ENCODE results near the gene C6orf47.

C6orf47 gene

GRCh38 chr6:31639043-31639442 lies 21.5 kb downstream of the C6orf47 start:
- no peak for FAIRE-seq
- DNase-seq (ENCODE audit: insufficient read length, low spot score) = no peak

GRCh38 chr6:31636698-31637596 lies 23.6 kb downstream of the C6orf47 start:
- FAIRE-seq (no peak), DNase-seq (ENCODE audit: insufficient read length, low spot score) (no peak)

DNA sequence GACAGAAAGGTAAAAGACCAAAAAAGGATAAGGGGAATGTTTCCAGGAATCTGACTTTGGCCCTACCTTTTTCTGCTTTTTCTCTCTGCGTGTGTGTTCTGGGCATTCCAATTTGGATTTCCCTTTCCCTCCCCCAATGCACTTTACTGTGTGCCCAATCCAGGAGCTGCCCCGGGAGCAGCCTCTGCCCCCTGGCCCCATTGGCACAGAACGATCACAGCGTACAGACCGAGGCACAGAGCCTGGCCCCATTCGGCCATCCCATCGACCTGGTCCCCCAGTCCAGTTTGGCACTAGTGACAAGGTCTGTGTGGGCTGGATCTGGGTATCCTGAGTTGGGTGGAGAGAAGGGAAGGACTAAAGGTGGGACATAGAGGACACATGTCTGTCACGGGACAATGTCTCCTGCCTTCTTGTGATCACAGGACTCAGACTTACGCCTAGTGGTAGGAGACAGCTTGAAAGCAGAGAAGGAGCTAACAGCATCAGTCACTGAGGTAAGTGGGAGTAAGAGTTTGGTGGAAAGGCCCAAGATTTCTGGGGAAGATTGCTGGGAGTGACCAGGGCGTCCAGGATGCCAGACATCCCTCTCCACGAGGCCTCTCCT lies 25.5 kb downstream of the C6orf47 start:
- no peak for FAIRE-seq

DNA sequence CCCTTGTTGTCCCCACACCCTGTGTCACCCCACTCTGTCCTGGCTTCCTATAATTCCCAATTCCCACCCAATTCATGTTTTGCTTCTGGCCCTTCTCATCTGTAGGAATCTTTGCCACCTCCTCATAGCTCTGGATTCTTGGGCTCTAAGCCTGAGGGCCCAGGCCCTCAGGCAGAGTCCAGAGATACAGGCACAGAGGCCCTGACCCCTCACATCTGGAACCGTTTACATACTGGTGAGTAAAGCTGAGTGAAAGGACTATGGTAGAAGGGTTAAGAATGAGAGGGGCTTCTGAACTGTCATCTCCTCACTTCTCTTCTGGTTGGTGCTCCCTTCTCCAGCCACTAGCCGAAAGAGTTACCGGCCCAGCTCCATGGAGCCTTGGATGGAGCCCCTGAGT lies 26.4 kb downstream of the C6orf47 start:
- FAIRE-seq = no peak
- no peak for DNase-seq (ENCODE audit: insufficient read length, low spot score)

More for the DNA sequence above, 25.5 kb downstream of the C6orf47 start:
- no peak for DNase-seq (ENCODE audit: insufficient read length, low spot score)

- FAIRE-seq (no peak), DNase-seq (ENCODE audit: insufficient read length, low spot score) (no peak)
Observed at GRCh38 chr6:31633447-31633846, 27.1 kb downstream of the C6orf47 start.

- no peak for FAIRE-seq
- DNase-seq (ENCODE audit: insufficient read length, low spot score) = no peak
Observed at GRCh38 chr6:31632279-31632946, 28.2 kb downstream of the C6orf47 start.

- FAIRE-seq = no peak
- DNase-seq (ENCODE audit: insufficient read length, low spot score) = no peak
Observed at GRCh38 chr6:31631681-31632278, 28.8 kb downstream of the C6orf47 start.

GRCh38 chr6:31631209-31631608 lies 29.4 kb downstream of the C6orf47 start:
- FAIRE-seq (no peak), DNase-seq (ENCODE audit: insufficient read length, low spot score) (no peak)

- FAIRE-seq (no peak), DNase-seq (ENCODE audit: insufficient read length, low spot score) (no peak)
Observed at GRCh38 chr6:31630177-31630934, 30.2 kb downstream of the C6orf47 start.

DNA sequence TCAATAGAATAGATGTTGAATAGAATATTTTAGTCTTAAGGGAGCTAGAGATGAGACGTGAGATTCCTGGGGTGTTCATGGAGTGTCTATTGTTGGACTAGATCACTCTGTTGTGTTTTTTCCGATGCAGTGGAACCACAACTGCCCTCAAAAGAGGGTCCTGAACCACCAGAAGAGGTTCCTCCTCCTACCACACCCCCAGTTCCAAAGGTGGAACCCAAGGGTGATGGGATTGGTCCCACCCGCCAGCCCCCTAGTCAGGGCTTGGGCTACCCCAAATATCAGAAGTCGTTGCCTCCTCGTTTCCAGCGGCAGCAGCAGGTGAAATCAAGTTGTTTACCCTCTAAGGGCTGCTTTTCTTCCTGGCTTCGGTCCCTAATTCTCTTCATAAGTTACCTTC lies 31.6 kb downstream of the C6orf47 start:
- no peak for FAIRE-seq
- no peak for DNase-seq (ENCODE audit: insufficient read length, low spot score)

DNA sequence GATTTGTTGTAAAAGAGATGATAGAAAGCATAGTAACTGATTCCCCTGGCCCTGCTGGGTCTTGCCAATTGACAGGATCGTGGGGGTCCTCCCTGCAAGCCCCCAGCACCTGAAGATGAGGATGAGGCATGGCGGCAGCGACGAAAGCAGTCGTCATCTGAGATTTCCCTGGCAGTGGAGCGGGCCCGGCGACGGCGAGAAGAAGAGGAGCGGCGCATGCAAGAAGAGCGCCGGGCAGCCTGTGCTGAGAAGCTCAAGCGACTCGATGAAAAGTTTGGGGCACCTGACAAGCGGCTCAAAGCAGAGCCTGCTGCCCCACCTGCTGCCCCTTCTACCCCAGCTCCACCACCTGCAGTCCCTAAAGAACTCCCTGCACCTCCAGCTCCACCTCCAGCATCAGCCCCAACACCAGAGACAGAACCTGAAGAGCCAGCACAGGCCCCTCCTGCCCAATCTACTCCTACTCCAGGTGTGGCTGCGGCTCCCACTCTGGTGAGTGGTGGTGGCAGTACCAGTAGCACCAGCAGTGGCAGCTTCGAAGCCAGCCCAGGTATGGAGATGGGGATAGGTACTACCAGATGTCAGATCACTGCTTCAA lies 32.8 kb downstream of the C6orf47 start:
- DNase-seq (ENCODE audit: insufficient read length, low spot score) (no peak), FAIRE-seq (no peak)

- FAIRE-seq = no peak
- no peak for DNase-seq (ENCODE audit: insufficient read length, low spot score)
Observed at GRCh38 chr6:31626952-31627351, 33.6 kb downstream of the C6orf47 start.

DNA sequence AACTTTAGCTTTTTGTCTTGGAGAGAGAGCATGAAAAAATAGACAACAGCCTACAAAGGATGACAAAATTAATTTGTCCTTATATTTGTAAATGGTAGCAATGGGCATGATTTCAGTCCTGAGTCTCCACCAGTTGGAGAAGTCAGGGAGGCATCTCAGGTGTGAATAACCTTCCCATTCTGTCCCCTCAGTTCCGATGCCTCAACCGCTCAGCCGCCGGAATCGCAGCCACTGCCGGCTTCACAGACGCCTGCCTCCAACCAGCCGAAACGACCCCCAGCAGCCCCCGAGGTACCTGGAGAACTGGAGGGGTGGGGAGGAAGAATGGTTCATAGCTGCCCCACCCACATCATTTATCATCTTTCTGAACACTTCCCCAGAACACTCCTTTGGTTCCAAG lies 36.5 kb downstream of the C6orf47 start:
- DNase-seq (ENCODE audit: insufficient read length, low spot score) (no peak), FAIRE-seq (no peak)

DNA sequence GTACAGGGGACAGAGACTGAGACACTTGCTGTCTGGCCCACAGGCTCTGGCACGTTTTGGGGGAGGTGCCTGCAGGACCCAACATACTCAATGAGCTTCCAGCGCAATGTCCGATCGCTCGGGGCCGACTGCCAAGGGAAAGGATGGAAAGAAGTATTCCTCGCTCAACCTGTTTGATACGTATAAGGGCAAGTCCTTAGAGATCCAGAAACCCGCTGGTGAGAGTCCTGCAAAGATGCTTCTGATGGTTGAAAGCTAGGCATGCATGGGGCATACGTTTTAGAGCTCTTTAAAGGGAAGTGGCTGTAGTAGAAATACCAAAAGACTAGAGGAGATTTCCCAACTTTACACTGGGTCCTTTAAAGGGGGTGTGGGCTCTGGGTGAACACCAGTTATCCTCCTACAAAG lies 37.9 kb downstream of the C6orf47 start:
- no peak for FAIRE-seq
- no peak for DNase-seq (ENCODE audit: insufficient read length, low spot score)

DNA sequence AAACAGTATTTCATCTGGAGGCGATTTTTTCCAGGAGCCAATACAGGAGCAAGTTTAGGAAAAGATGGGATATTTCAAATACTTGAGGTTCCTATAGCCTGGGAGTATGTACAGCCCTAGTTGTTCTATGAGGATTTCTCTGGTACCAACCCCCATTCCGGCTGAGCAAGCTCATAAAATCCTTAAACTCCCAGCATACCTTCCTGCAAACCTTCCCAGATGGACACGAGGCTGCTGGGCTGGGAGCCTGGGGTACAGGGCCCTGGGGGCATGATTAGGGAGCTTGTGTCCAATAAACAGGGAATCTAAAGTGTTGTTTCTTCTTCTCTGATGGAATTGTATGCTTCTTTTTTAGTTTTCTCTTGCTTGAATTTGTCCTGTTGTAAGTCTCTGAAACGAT lies 38.6 kb downstream of the C6orf47 start:
- DNase-seq (ENCODE audit: insufficient read length, low spot score) (no peak), FAIRE-seq (no peak)

DNA sequence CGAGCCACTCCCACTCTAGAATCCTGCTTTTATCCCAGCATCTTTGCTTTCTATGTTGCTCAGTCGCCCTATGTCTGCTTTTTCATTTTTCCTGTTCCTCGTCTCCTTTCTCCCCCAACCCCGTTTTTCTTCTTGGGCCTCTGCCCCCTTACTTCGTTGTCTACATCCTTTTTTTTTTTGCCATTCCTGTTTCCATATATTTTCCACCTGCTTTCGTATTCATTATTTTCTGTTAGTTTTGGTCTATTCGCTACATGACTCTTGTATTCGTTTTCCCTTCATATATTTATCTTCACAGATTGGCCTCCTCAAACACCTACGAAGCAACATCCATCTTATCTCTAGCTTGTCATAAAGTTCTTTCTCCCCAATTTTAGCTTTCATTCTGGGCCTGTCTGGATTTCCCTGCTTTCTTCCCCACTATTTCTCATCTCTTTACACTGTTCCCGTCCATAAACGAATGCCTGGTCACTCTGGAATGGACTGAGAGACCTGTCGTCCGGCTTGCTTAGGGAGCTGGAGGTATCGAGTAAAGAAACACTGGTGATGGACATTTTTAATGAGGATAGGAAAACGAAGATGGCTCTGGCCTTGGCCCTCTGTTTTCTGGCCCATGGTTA lies 39.1 kb downstream of the C6orf47 start:
- DNase-seq (ENCODE audit: insufficient read length, low spot score) (no peak), FAIRE-seq (peak; percentile 11)

DNA sequence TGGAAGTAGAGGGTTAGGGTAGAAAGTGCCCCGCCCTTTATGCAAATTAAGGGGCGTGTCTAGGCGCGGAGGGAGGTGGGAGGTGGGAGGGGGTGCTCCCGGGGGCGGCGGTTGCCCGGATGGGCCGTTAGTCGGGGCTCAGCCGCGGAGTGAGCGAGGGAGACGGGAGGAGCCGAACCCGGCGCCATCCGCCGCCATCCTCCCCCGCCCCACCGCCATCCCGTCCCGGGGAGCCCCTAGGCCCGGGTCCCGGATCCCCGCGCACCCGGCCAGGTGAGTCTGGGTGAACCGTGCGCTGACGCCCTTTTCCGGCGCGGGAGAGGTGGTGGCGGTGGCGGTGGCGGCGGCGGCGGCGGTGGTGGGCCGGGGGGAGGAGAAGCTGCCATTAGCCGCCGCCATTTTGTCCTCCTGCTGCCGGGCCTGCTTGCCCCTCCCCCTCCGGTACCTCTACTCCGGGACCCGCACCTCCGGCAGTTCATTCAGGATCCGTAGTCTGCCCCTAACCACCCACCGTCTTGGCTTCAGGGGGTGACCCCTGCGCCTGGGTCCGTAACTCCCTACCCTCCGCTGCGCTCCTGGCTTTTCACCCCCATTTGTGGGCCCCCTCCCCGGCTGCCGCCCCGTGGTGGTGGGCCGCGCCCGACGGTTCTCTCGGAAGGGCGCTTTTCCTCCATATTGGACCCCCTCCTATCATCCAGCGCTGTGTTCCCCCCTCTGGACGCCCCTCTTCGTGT lies 39.8 kb downstream of the C6orf47 start, which contains the start of gene PRRC2A:
PRRC2A (plus strand) TSS at position 130 of the 734 bp plus-strand sequence. CDS start 2,075 bp downstream, outside the sequence.
- no peak for FAIRE-seq
- peak; percentile 50 for DNase-seq (ENCODE audit: insufficient read length, low spot score)

DNA sequence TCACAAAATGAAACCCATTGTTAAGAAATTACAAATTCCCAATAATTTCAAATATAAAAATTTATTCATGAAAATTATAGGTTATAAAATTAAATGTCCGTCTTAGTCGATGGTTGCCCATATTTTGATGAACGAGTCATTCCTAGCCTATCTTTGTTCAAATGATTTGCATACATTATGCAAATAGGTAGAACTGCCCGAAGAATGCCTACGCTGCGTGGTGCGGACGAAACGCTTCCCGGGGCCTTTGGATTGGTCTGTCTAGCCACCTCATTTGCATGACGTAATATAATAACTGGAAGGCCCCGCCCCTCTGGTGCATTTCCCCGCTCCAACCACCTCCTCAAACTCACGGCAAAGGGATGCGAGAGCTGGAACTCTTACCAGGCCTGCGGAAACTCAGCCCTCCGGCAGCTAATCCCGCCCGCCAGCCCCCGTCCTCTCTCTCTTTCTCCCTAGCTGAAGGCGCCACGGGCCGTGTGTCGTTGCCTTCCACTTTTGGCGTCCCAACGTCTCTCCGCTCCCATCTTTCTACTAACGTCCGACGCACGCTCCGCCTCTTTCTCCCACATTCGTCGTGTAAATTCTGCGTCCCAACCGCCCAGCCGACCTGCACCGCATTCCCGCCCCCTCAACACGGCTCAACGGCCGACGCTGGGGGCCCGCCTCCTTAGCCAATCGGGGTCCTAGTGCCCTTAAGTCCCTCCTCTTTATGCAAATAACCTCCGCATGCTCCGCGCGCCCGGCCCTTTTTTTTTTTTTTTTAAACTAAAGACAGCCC lies 40.6 kb downstream of the C6orf47 start:
- DNase-seq (ENCODE audit: insufficient read length, low spot score) (peak; percentile 85), FAIRE-seq (peak; percentile 97)
